ENCODE measurements around the gene MED29.

The MED29 gene

DNA sequence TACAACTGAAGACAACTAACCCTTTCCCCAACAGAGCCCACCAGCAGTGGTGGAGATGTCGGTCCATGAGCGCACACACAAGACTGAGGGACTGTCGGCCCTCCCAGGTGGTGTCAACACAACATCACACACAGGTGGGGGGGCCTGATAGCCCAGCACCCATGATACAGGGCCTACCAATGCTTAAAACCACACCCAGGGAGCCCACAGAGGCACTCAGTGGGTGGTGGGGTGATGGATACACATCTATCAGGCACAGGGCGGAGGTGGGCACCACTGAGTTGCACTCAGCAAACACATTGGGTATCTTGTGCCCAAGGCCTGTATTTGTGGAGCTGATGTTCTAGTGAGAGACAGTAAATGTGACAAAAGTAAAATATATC, 8.5 kb downstream of the MED29 start:
- no peak for DNase-seq

GRCh38 chr19:39400061-39400460, 8.9 kb downstream of the MED29 start:
- no peak for DNase-seq

GRCh38 chr19:39401070-39401548, 9.9 kb downstream of the MED29 start:
- DNase-seq: no peak

GRCh38 chr19:39401549-39402345, 10.6 kb downstream of the MED29 start:
- DNase-seq: peak; percentile 86 to 88

DNA sequence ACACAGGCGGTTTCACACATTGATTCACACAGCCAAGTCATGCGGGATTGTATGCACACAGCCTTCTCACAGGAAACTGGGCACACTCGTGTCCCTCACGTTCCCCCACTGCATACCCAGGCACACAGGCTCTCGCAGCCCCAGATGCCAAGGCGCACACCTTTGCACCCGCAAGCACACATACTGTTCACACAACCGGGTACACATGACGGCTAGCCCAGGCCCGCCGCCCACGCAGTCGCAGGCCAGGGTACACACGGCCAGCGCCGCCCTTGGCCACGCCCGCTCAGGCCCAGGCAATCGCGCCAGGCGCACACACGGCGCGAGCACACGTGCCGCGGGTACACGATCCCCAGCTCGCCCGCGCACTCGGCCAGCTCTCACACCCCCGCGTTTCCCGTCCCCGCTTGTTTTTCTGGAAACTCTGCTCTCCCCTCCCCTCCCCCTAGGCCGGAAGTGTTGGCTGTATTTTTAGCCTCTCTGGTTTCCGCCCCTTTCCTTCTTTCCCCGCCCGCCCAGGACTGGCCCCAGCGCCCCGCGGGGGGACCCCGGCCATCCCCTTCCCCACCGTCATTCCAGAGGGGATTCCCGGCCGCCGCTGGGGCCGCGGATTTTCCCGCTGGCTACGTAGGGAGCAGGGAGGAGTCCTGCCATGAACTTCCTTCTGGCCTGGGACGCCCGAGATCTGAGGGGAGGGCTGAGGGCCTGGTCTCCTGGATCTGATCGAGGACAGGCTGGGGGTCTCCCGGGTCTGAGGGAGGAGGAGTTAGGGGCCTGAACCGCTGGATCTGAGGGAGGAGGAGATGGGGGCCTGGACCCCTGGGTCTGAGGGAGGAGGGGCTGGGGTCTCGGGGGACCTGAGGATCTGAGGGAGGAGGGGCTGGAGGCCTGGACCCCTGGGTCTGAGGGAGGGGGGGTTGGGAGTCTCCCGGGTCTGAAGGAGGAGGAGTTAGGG, 11.4 kb downstream of the MED29 start:
- DNase-seq: peak; percentile 89 to 90

DNA sequence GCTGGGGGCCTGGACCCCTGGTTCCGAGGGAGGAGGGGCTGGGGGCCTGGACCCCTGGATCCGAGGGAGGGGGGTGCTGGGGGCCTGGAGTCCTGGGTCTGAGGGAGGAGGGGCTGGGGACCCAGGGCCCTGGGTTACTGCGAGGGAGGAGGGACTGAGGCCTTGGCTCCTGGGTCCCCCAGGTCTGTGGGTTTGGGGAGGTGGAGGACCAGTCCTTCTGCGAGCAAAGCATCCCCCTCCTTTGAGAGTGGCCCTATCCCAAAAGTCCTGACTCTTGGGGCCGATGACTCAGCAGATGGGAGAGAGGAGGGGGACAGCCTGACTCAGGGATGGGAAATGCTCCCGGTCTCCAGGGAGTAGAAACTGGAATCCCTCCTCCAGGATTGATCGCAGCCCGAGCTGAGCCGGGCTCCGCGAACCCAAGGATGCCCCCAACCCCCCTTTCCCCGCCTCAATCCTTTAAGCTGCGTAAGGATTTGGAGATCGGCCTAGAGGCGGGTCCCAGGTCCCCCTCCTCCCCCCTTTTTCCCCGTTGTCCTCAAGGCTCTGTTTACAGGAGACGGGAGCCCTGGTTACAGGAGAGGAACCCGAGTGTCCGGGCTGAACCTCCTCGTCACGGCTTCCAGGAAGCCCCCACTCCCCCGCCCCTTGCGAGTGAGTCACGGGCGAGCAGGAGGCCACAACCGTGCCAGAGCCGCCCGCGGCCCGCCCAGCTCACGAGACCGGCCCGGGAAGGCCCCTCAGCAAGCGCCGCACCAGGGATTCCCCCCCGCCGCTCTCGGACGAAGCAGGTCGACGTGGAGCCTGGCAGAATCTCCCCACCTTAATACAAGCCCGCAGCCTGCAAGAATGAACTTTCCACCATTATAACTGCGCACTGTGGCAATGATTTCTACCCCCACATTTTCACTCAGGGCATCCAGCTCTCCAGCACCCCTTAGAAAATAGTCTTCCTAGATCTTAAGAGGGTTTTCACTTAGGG, 12.4 kb downstream of the MED29 start:
- DNase-seq: peak; percentile 96 to 97

GRCh38 chr19:39405261-39405957, 14.2 kb downstream of the MED29 start:
- DNase-seq: no peak

DNA sequence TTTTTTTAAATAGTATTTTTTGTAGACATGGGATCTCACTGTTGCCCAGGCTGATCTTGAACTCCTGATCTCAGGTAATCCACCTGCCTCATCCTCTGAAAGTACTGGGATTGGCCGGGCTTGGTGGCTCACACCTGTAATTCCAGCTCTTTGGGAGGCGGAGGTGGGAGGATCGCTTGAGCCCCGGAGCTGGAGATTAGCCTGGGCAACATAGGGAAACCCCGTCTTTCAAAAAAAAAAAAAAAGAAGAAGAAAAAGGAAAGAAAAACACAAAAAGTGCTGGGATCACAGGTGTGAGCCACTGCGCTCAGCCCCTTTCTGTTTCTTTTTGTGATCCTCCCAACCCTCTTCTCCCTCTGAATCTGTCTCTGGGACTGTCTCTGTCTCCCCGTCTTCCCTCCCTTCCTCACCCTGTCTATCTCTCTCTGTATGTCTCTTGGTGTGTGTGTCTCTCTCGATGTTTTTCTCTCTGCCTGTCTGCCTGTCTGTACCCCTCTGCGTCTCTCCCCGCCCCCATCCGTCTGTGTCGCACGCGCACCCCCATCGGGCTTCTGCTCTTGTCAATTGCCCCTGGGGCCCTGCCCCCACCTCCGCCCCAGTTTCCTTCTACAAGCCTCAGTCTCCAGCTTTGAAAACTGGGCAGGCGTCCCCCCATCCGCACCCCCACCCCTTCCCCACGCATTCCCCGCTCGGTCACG, 14.9 kb downstream of the MED29 start:
- DNase-seq: peak; percentile 91

GRCh38 chr19:39406656-39407409, 15.7 kb downstream of the MED29 start, which contains the start of gene ZFP36:
ZFP36 (plus strand) TSS chr19:39406847; CDS start chr19:39406905, 58 bp downstream.
- DNase-seq: peak; percentile 93

- no peak for DNase-seq
These were observed 16.2 kb downstream of the MED29 start for GRCh38 chr19:39407410-39407659.

- peak; percentile 65 to 72 for DNase-seq
These were observed 16.6 kb downstream of the MED29 start for GRCh38 chr19:39407660-39408391.

- DNase-seq: peak; percentile 54 to 59
These were observed 17.4 kb downstream of the MED29 start for GRCh38 chr19:39408392-39409207.

GRCh38 chr19:39409208-39410016, 18.2 kb downstream of the MED29 start:
- DNase-seq: peak; percentile 85 to 88

DNA sequence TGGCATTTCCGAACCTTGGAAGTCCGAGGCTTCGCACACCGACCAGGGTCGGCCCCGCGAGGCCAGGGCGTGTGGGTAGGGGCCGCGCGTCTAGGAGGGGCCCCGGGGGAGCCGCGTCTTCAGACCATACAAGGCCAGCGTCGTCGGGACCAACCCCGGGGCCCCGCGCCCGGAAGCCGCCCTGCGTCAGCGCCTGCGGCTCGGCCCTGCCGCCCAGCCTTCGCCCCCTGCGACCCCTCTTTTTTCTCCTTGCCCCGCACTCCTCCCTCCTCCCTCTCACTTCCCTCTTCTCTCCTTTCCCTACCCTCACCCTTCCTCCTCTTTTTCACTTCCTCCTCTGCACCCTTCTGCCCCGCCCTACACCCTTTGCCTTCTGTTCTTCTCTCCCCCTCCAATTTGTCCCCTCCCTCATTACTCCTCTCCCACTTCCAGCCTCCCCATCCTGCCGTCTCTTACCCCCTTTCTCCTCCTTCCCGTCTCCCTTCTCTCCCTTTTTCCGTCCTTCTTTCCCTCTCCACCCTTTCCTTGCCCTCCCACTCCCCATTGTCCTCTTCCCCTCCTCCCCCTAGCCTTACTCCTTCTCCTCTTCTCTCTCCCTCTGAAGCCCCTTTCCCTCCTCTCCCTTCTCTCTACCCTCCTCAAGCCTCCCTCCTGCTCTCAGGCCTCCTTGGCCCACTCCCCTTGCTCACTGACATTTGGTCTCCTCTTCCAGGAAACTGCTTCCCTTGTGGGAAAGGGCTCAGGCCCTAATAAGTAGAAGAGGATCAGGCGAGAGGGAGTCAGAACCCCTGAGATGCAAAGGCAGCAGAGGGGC, 19.0 kb downstream of the MED29 start:
- peak; percentile 70 to 78 for DNase-seq

GRCh38 chr19:39410831-39411080, 19.6 kb downstream of the MED29 start:
- no peak for DNase-seq

- DNase-seq: peak; percentile 49 to 50
These were observed 20.1 kb downstream of the MED29 start for GRCh38 chr19:39411081-39411831.

DNA sequence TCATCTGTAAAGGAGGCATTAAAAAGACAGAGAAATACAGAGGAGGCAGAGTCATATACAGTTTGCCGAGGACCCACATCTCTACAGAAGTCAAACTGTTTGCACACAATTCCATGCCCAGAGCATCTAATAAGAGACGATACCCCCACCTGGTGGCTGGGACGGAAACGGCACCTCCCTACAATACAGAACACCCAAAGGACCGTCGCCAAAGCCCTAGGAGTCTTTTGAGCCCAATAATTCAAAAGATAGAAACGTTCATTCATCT, 20.6 kb downstream of the MED29 start:
- DNase-seq: peak; percentile 93 to 95

All from activated T-cell treated with anti-CD3 and anti-CD28 coated beads, Interleukin-2, amount 50 U/mL, for 48 hours (primary cell).